Caki2 (cell line): ENCODE results near the gene USP2. TPM values are rescaled to one million over a fixed set of nuclear protein-coding genes. Genes with fewer than 3 reads are reported as not detected.

ENCODE experiments used
- DNase-seq: peaks from one replicate; pipeline ENCODE4 v3.0.0-alpha.2; 2015; ENCODE audit warnings: low read depth
- in situ Hi-C: cut with HindIII; loops from 2 replicates; pipeline ENCODE4 v1.10.0; 2016; ENCODE audit warnings: low sequenced_read_pairs, low pct_unique_long_range_greater_than_20kb, mixed read lengths
- total RNA-seq: library from RNA; depleted of rRNA; stranded (reverse); fragments of >200 nt; shearing (Covaris generic); gene quantifications from 2 replicates; pipeline ENCODE4 v1.2.3, GENCODE V29; 2014; ENCODE audit warnings: low replicate concordance

USP2 gene
- total RNA-seq, 1 experiment from 2014 or later = 3.7 TPM

- peak; percentile 59 for DNase-seq
- in situ Hi-C loops = no loop called here
Observed at GRCh38 chr11:119368121-119369034, 13.1 kb downstream of the USP2 start.

- no peak for DNase-seq
- in situ Hi-C loops = no loop called here
Observed at GRCh38 chr11:119367661-119368120, 13.8 kb downstream of the USP2 start.

- in situ Hi-C loops = no loop called here
- DNase-seq = no peak
Observed at GRCh38 chr11:119366690-119367620, 14.5 kb downstream of the USP2 start.

- DNase-seq = no peak
- in situ Hi-C loops = no loop called here
Observed at GRCh38 chr11:119365071-119365591, 16.4 kb downstream of the USP2 start.

- in situ Hi-C loops = no loop called here
- DNase-seq = no peak
Observed at GRCh38 chr11:119363851-119364590, 17.5 kb downstream of the USP2 start.

GRCh38 chr11:119363081-119363850, 18.2 kb downstream of the USP2 start:
- in situ Hi-C loops = no loop called here
- no peak for DNase-seq

DNA sequence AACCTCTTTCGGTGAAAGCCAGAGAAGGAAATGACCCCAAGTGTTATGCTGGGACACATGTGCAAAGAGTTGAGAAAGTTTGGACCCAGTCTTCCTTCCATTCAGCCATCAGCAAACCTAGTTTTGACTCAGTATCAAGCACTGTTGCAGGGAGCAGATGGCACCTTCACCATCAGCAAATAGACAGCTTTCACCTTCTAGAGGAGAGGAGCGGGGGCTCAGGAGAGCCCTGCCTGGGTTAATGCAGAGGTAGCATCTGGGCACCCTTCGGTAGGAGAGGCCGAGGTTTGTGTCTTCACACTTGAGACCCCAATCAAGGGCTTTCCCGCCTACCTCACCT, 18.8 kb downstream of the USP2 start:
- DNase-seq = no peak
- in situ Hi-C loops = no loop called here

GRCh38 chr11:119361941-119362725, 19.4 kb downstream of the USP2 start:
- in situ Hi-C loops = no loop called here
- DNase-seq = no peak

- in situ Hi-C loops = no loop called here
- DNase-seq = peak; percentile 81
Observed at GRCh38 chr11:119361056-119361787, 20.3 kb downstream of the USP2 start.

- no peak for DNase-seq
- in situ Hi-C loops = no loop called here
Observed at GRCh38 chr11:119359365-119360214, 21.9 kb downstream of the USP2 start.

GRCh38 chr11:119357074-119357473, 24.4 kb downstream of the USP2 start:
- in situ Hi-C loops = no loop called here
- no peak for DNase-seq

- peak; percentile 62 for DNase-seq
- in situ Hi-C loops = no loop called here
Observed at GRCh38 chr11:119356349-119357031, 25.0 kb downstream of the USP2 start.

DNA sequence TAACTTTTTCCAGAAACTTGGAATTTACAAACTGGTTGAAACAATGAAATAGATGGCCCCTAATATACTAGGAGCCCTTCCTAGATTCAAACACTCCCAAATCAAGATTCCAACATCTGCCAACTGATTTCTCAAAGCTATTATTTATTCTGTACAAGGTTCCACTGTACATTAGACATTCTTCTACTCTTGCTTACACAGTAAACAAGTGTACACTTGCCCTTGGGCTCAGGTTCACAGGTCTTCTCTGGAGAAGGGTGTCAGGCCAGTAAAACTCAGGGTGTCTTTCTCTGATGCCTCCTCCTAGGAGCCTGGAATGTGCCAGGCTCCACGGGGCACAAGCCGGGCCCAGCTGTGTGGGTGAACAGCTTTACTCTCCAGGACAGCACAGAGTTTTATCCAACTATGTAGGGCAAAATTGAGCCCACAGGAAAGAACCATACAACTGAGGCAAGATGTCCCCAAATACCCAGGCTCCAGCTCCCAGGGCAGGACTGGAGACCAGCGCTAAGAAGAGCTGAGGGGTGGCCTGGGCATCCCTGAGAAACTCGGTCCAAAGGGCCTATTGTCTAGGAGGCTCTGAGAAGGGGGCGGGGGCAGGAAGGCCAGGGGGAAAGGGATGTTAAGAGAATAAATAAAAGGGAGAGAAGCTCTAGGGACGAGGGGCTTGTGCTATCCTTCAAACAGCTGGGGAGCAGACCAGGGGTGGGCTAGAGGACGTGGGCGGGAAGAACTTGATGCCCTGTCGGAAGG, 26.2 kb downstream of the USP2 start:
- in situ Hi-C loops = no loop called here
- DNase-seq = no peak

DNA sequence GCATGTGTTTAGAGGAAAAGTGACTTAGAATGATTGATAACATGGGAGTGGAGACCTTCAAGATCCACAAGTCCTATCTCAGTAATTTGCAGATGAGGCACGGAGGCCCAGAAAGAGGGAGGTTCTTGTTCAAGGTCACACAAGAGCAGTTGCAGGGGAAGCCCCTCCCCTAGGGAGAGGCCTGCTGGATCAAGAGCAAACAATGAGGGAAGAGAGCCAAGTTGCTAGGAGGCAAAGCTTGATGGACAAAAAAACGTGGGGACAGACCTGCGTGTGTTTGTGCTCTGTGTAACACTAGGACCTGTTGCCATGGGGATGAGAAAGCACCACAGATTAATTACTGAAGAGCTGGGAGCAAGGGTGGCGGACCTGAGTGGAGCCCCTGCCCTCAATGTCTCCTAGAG, 28.6 kb downstream of the USP2 start:
- in situ Hi-C loops = no loop called here
- DNase-seq = no peak
